ENCODE measurements around the gene PDS5B.
"Not testable (repeated sequence)": the region's sequence is repeated elsewhere in the genome, so short reads cannot be mapped to it uniquely, and the experiment has no call there.

PDS5B gene

DNA sequence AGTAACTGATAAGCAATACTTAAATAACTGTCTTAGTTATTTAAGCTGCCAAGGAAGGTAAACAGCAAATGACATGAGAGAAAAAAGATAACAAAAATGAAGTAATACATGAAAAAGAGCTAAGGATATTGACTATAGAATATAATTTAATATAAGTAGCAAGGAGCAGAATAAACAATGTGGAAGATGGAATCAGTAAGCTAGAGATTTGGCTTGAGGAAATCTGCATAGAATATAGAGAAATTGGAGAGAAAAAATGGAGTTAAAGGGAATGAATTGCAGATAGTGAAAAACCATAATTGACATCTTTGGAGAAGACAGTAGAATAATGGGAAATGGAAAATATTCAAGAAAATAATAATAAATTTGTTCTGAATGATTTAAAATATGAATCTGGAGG lies 127.1 kb downstream of the PDS5B start:
- H3K4me1 Mint-ChIP-seq (ENCODE audit: low read depth), result no peaks in the 10 kb centered on the region
- no peaks in the 10 kb centered on the region for H3K27me3 Mint-ChIP-seq
- H3K4me3 Mint-ChIP-seq, result no peak overlapping the region
- peaks cover 67% of the 10 kb centered on the region for H3K36me3 Mint-ChIP-seq (ENCODE audit: low read depth)
- peaks cover 21% of the 10 kb centered on the region for H3K9me3 Mint-ChIP-seq
- no peak overlapping the region for H3K27ac Mint-ChIP-seq

DNA sequence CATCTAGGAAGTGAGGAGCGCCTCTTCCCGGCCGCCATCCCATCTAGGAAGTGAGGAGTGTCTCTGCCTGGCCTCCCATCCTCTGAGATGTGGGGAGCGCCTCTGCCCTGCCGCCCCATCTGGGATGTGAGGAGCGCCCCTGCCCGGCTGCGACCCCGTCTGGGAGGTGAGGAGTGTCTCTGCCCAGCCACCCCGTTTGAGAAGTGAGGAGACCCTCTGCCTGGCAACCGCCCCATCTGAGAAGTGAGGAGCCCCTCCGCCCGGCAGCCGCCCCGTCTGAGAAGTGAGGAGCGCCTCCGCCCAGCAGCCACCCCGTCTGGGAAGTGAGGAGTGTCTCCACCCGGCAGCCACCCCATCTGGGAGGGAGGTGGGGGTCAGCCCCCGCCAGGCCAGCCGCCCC lies 129.9 kb downstream of the PDS5B start:
- not testable (repeated sequence) for H3K4me3 Mint-ChIP-seq; H3K27me3 Mint-ChIP-seq; H3K27ac Mint-ChIP-seq; H3K4me1 Mint-ChIP-seq (ENCODE audit: low read depth)
- Mint-ChIP-seq H3K9me3 (peaks cover 21% of the 10 kb centered on the region), H3K36me3 (ENCODE audit: low read depth) (peaks cover 64% of the 10 kb centered on the region)

- H3K27me3 Mint-ChIP-seq, result no peaks in the 10 kb centered on the region
- peaks cover 15% of the 10 kb centered on the region for H3K4me1 Mint-ChIP-seq (ENCODE audit: low read depth)
- no peaks in the 10 kb centered on the region for H3K9me3 Mint-ChIP-seq
- H3K27ac Mint-ChIP-seq, result no peak overlapping the region
- H3K4me3 Mint-ChIP-seq, result no peak overlapping the region
- peaks cover 46% of the 10 kb centered on the region for H3K36me3 Mint-ChIP-seq (ENCODE audit: low read depth)
Observed at GRCh38 chr13:32720026-32720425, 133.8 kb downstream of the PDS5B start.

DNA sequence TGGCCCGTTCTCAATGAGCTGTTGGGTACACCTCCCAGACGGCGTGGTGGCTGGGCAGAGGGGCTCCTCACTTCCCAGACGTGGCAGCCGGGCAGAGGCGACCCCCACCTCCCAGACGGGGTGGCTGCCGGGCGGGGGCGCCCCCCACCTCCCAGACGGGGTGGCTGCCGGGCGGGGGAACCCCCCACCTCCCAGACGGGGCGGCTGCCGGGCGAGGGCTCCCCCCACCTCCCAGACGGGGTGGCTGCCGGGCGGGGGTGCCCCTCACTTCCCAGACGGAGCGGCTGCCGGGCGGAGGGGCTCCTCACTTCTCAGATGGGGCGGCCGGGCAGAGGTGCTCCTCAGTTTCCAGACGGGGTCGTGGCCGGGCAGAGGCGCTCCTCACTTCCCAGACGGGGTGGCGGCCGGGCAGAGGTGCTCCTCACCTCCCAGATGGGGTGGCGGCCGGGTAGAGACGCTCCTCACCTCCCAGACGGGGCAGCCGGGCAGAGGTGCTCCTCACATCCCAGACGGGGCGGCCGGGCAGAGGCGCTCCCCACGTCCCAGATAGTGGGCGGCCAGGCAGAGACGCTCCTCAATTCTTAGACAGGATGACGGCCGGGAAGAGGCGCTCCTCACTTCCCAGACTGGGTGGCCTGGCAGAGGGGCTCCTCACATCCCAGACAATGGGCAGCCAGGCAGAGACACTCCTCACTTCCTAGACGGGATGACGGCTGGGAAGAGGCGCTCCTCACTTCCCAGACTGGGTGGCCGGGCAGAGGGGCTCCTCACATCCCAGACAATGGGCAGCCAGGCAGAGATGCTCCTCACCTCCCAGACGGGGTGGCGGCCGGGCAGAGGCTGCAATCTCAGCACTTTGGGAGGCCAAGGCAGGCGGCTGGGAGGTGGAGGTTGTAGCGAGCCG lies 135.1 kb downstream of the PDS5B start:
- not testable (repeated sequence) for H3K4me3 Mint-ChIP-seq, H3K9me3 Mint-ChIP-seq, H3K27me3 Mint-ChIP-seq, H3K27ac Mint-ChIP-seq
- H3K36me3 Mint-ChIP-seq (ENCODE audit: low read depth), result peaks cover 43% of the 10 kb centered on the region
- H3K4me1 Mint-ChIP-seq (ENCODE audit: low read depth), result peaks cover 15% of the 10 kb centered on the region

DNA sequence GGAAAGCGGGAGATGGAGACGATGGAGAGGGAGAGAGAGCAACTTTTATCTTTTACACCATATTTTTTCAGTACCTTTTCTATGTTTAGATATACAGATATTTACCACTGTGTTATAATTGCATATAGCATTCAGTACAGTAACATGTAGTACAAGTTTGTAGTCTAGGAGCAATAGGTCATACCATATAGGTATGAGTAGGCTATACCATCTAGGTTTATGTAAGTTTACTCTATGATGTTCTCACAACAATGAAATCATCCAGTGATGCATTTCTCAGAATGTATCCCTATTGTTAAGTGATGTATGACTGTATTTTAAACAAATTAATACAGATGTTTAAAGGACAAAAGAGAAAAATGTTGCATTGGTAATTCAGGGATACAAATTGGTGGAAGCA lies 136.1 kb downstream of the PDS5B start:
- Mint-ChIP-seq H3K27me3 (no peaks in the 10 kb centered on the region), H3K27ac (no peak overlapping the region), H3K9me3 (no peaks in the 10 kb centered on the region), H3K4me1 (ENCODE audit: low read depth) (peaks cover 15% of the 10 kb centered on the region), H3K4me3 (no peak overlapping the region), H3K36me3 (ENCODE audit: low read depth) (peaks cover 43% of the 10 kb centered on the region)

DNA sequence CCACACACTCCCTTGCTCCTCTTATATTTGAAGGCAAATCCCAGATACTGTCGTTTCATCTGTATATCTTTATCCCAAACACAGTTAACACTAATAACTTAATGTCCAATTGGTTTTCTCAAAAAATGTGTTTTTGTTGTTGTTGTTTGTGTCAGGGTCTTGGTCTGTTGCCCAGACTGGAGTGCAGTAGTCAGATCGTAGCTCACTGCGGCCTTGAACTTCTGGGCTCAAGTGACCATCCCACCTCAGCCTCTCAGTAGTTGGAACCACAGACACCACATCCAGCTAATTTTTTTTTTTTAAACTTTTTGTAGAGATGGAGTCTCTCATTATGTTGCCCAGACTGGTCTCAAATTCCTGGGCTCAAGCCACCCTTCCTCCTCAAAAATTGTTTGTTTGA lies 137.7 kb downstream of the PDS5B start:
- peaks cover 18% of the 10 kb centered on the region for H3K4me1 Mint-ChIP-seq (ENCODE audit: low read depth)
- H3K27me3 Mint-ChIP-seq, result no peaks in the 10 kb centered on the region
- H3K27ac Mint-ChIP-seq, result no peak overlapping the region

GRCh38 chr13:32726374-32727037 lies 140.3 kb downstream of the PDS5B start:
- peaks cover 36% of the 10 kb centered on the region for H3K4me1 Mint-ChIP-seq (ENCODE audit: low read depth)
- no peak overlapping the region for H3K4me3 Mint-ChIP-seq
- H3K27me3 Mint-ChIP-seq, result no peaks in the 10 kb centered on the region
- no peak overlapping the region for H3K27ac Mint-ChIP-seq
- H3K36me3 Mint-ChIP-seq (ENCODE audit: low read depth), result peaks cover 52% of the 10 kb centered on the region
- H3K9me3 Mint-ChIP-seq, result peaks cover 5% of the 10 kb centered on the region

More for the DNA sequence above, 137.7 kb downstream of the PDS5B start:
- H3K9me3 Mint-ChIP-seq, result no peaks in the 10 kb centered on the region
- H3K36me3 Mint-ChIP-seq (ENCODE audit: low read depth), result peaks cover 42% of the 10 kb centered on the region
- H3K4me3 Mint-ChIP-seq, result no peak overlapping the region

GRCh38 chr13:32728327-32728726 lies 142.1 kb downstream of the PDS5B start:
- no peak overlapping the region for H3K27ac Mint-ChIP-seq
- no peaks in the 10 kb centered on the region for H3K27me3 Mint-ChIP-seq
- H3K36me3 Mint-ChIP-seq (ENCODE audit: low read depth), result peaks cover 46% of the 10 kb centered on the region
- H3K4me1 Mint-ChIP-seq (ENCODE audit: low read depth), result peaks cover 35% of the 10 kb centered on the region
- H3K4me3 Mint-ChIP-seq, result no peak overlapping the region
- H3K9me3 Mint-ChIP-seq, result peaks cover 5% of the 10 kb centered on the region

DNA sequence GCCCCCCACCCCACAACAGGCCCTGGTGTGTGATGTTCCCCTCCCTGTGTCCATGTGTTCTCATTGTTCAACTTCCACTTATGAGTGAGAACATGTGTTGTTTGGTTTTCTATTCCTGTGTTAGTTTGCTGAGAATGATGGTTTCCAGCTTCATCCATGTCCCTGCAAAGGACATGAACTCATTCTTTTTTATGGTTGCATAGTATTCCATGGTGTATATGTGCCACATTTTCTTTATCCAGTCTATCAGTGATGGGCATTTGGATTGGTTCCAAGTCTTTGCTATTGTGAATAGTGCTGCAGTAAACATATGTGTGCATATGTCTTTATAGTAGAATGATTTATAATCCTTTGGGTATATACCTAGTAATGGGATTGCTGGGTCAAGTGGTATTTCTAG lies 142.8 kb downstream of the PDS5B start:
- H3K4me3 Mint-ChIP-seq, H3K27me3 Mint-ChIP-seq, H3K9me3 Mint-ChIP-seq, H3K27ac Mint-ChIP-seq: not testable (repeated sequence)
- Mint-ChIP-seq H3K36me3 (ENCODE audit: low read depth) (peaks cover 38% of the 10 kb centered on the region), H3K4me1 (ENCODE audit: low read depth) (peaks cover 28% of the 10 kb centered on the region)

GRCh38 chr13:32731074-32731473 lies 144.8 kb downstream of the PDS5B start:
- Mint-ChIP-seq H3K27ac (no peak overlapping the region), H3K9me3 (peaks cover 5% of the 10 kb centered on the region), H3K36me3 (ENCODE audit: low read depth) (peaks cover 44% of the 10 kb centered on the region), H3K4me3 (no peak overlapping the region), H3K4me1 (ENCODE audit: low read depth) (peaks cover 42% of the 10 kb centered on the region), H3K27me3 (no peaks in the 10 kb centered on the region)

DNA sequence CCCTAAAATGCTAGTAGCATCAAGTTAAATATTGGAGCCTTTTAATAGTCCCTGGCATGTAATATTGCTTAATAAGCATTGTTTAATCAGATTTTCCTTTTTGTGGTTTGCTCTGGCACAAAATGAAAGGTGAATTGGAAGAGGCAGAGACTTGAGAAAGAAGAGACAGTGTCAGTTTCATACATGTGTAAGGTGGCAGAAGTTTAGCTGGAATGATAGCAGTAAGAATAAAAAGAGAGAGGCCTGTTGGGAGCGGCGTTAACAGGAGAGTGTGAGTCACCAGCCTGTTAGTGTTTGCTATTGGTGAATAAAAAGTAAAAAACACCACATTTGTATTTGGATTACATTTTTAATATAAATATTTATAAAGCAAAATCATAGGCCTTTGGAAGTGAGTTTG lies 145.3 kb downstream of the PDS5B start:
- Mint-ChIP-seq H3K36me3 (ENCODE audit: low read depth) (peaks cover 46% of the 10 kb centered on the region), H3K4me3 (peak overlapping the region; percentile 18), H3K9me3 (peaks cover 5% of the 10 kb centered on the region), H3K4me1 (ENCODE audit: low read depth) (peaks cover 47% of the 10 kb centered on the region), H3K27me3 (no peaks in the 10 kb centered on the region), H3K27ac (peak overlapping the region; percentile 68)

GRCh38 chr13:32733690-32734089 lies 147.4 kb downstream of the PDS5B start:
- peaks cover 40% of the 10 kb centered on the region for H3K36me3 Mint-ChIP-seq (ENCODE audit: low read depth)
- H3K4me3 Mint-ChIP-seq, result no peak overlapping the region
- H3K9me3 Mint-ChIP-seq, result peaks cover 5% of the 10 kb centered on the region
- H3K4me1 Mint-ChIP-seq (ENCODE audit: low read depth), result peaks cover 58% of the 10 kb centered on the region
- H3K27ac Mint-ChIP-seq, result no peak overlapping the region
- no peaks in the 10 kb centered on the region for H3K27me3 Mint-ChIP-seq

DNA sequence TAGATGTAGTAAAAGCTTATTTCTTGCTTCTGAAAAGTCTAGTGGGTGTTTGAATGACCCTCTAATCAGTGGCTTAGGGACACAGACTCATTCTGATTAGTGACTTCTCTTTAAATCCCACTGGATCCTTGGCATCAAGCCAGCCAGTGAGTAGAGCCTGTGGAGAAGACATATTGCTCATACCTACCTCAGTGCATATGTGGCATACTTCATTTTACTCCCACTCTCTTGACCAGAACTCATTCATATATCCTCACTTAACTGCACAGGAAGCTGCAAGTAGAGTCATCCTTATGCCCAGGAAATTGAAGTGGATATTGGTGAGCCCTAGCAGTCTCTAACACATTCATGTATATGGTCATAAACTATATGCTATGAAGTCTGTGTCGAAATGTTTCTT lies 148.3 kb downstream of the PDS5B start:
- Mint-ChIP-seq H3K9me3 (peaks cover 5% of the 10 kb centered on the region), H3K4me1 (ENCODE audit: low read depth) (peaks cover 56% of the 10 kb centered on the region), H3K36me3 (ENCODE audit: low read depth) (peaks cover 34% of the 10 kb centered on the region), H3K4me3 (no peak overlapping the region), H3K27ac (no peak overlapping the region), H3K27me3 (no peaks in the 10 kb centered on the region)

DNA sequence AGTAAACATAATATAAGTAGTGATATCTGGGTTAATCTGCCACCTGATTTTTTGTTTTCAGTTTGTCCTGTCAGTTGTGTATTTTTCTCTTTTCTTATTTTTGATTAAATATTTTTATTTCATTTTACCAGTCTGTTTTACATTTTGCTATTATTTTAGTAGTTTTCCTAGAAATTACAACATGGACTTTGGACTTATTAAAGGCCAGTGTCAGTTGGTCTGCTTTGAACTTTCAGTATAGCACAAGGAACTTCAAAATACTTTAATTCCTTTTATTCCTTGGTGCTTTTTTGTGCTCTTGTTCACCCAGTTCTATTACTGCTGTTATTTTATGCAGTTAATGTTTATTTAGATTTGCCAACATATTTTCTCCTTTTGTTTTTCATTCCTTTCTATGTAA lies 149.6 kb downstream of the PDS5B start:
- Mint-ChIP-seq H3K27me3 (no peaks in the 10 kb centered on the region), H3K27ac (peak overlapping the region; percentile 82), H3K36me3 (ENCODE audit: low read depth) (peaks cover 31% of the 10 kb centered on the region)

GRCh38 chr13:32736648-32737047 lies 150.4 kb downstream of the PDS5B start:
- Mint-ChIP-seq H3K27me3 (no peaks in the 10 kb centered on the region), H3K9me3 (no peaks in the 10 kb centered on the region), H3K4me1 (ENCODE audit: low read depth) (peaks cover 38% of the 10 kb centered on the region)

More for the DNA sequence above, 149.6 kb downstream of the PDS5B start:
- peaks cover 46% of the 10 kb centered on the region for H3K4me1 Mint-ChIP-seq (ENCODE audit: low read depth)
- H3K9me3 Mint-ChIP-seq, result no peaks in the 10 kb centered on the region
- no peak overlapping the region for H3K4me3 Mint-ChIP-seq

More at GRCh38 chr13:32736648-32737047, 150.4 kb downstream of the PDS5B start:
- Mint-ChIP-seq H3K4me3 (peak overlapping the region; percentile 83), H3K27ac (peak overlapping the region; percentile 82), H3K36me3 (ENCODE audit: low read depth) (peaks cover 26% of the 10 kb centered on the region)

Measured in stimulated activated naive CD8-positive, alpha-beta T cell treated with anti-CD3 and anti-CD28 coated beads, Interleukin-15, Interleukin-2, amounts not matched to agents 100 ng/mL and 50 ng/mL, for 24 hours (primary cell).